Breast epithelium (tissue), 3 donors: Measurements from ENCODE around the gene GIPC2.

Experiments used
- CTCF ChIP-seq, 3 donors: fragments of 450-650 bp; IDR thresholded peaks; one replicate each; pipeline ENCODE4 v1.5.1; 2016 to 2017; ENCODE audit warnings: antibody characterized with exemption in 3 of 3, mild to moderate bottlenecking in 3 of 3, moderate library complexity in 3 of 3
- POLR2A ChIP-seq: fragments of 450-650 bp; IDR thresholded peaks from one replicate; pipeline ENCODE4 v1.6.1; 2016; ENCODE audit warnings: antibody characterized with exemption, mild to moderate bottlenecking, moderate library complexity

GRCh38 chr1:78004719-78005447, 40.9 kb upstream of the GIPC2 start, which contains the start of gene DNAJB4:
- peak; percentile 85 for TF ChIP-seq POLR2A
- peak in 1 of 3 donors; percentile 25 for TF ChIP-seq CTCF (IDR thresholded peaks at IDR 0.05)
